Smooth muscle cell (in vitro differentiated cells): ENCODE measurements around the gene CDK5R1. TPM values are rescaled to one million over a fixed set of nuclear protein-coding genes. Genes with fewer than 3 reads are reported as not detected.

Source experiments
- DNase-seq: peaks from one replicate; lab custom pipeline; 2025; ENCODE audit not compliant: unreplicated experiment; lab: John Stamatoyannopoulos, UW
- H2AFZ ChIP-seq: fragments of 200-600 bp; sonication (generic); 2 replicates; pipeline ENCODE4 v1.6.0; 2016; ENCODE audit warnings: antibody characterized with exemption, low read depth, mild to moderate bottlenecking
- H3F3A ChIP-seq: fragments of 200-600 bp; sonication (generic); 2 replicates; pipeline ENCODE4 v1.6.0; 2017; ENCODE audit warnings: antibody characterized with exemption, low read depth
- H3K27ac ChIP-seq: fragments of 200-600 bp; sonication (generic); 2 replicates; pipeline ENCODE4 v1.5.1; 2016; ENCODE audit warnings: low read depth, mild to moderate bottlenecking
- H3K27me3 ChIP-seq: fragments of 200-600 bp; sonication (generic); 2 replicates; pipeline ENCODE4 v1.6.1; 2016; ENCODE audit warnings: low read depth, mild to moderate bottlenecking
- H3K36me3 ChIP-seq: fragments of 200-600 bp; sonication (generic); 2 replicates; pipeline ENCODE4 v1.5.1; 2016; ENCODE audit warnings: low read depth
- H3K4me1 ChIP-seq: fragments of 200-600 bp; sonication (generic); 2 replicates; pipeline ENCODE4 v1.5.1; 2016; ENCODE audit warnings: low read depth
- H3K4me2 ChIP-seq: fragments of 200-600 bp; sonication (generic); 2 replicates; pipeline ENCODE4 v1.6.0; 2016; ENCODE audit warnings: mild to moderate bottlenecking
- H3K4me3 ChIP-seq: fragments of 200-600 bp; sonication (generic); 2 replicates; pipeline ENCODE4 v1.5.1; 2016; ENCODE audit warnings: mild to moderate bottlenecking
- H3K79me2 ChIP-seq: fragments of 200-600 bp; sonication (generic); 2 replicates; pipeline ENCODE4 v1.6.0; 2016; ENCODE audit warnings: low read depth, mild to moderate bottlenecking
- H3K9ac ChIP-seq: fragments of 200-600 bp; sonication (generic); 2 replicates; pipeline ENCODE4 v1.6.0; 2016; ENCODE audit warnings: low read depth
- H3K9me3 ChIP-seq: fragments of 200-600 bp; sonication (generic); replicated peaks from 2 replicates; pipeline ENCODE4 v1.5.1; 2016; ENCODE audit warnings: low read depth
- H4K20me1 ChIP-seq: fragments of 200-600 bp; sonication (generic); 2 replicates; pipeline ENCODE4 v1.6.0; 2016; ENCODE audit warnings: low read depth
- WGBS: methylation state at CpG from one replicate; pipeline ENCODE4 v1.1.7; 2016; ENCODE audit warnings: low lambda C conversion rate; 5-methylcytosine and 5-hydroxymethylcytosine counted together
- polyA plus RNA-seq: library from polyadenylated mRNA; unstranded; fragments of >200 nt; fragmentation: Nextera tagmentation; extraction: Ambion mirVana; gene quantifications from 2 replicates; pipeline ENCODE4 v1.2.1, GENCODE V29; 2016
- total RNA-seq: library from RNA; depleted of rRNA; stranded (reverse); fragments of >200 nt; gene quantifications from 2 replicates; pipeline ENCODE4 v1.2.3, GENCODE V29; 2014
- TF ChIP-seq, protein P1 (sequence below): fragments of 200-600 bp; sonication (generic); IDR thresholded peaks from 2 replicates; pipeline ENCODE4 v1.5.1; 2017; ENCODE audit warnings: borderline replicate concordance, mild to moderate bottlenecking, antibody characterized with exemption; ENCODE audit not compliant: insufficient read depth, poor library complexity, severe bottlenecking

The CDK5R1 gene
- total and polyA plus RNA-seq, 2 experiments from 2014 or later, result 2.3 to 3.1 TPM

DNA sequence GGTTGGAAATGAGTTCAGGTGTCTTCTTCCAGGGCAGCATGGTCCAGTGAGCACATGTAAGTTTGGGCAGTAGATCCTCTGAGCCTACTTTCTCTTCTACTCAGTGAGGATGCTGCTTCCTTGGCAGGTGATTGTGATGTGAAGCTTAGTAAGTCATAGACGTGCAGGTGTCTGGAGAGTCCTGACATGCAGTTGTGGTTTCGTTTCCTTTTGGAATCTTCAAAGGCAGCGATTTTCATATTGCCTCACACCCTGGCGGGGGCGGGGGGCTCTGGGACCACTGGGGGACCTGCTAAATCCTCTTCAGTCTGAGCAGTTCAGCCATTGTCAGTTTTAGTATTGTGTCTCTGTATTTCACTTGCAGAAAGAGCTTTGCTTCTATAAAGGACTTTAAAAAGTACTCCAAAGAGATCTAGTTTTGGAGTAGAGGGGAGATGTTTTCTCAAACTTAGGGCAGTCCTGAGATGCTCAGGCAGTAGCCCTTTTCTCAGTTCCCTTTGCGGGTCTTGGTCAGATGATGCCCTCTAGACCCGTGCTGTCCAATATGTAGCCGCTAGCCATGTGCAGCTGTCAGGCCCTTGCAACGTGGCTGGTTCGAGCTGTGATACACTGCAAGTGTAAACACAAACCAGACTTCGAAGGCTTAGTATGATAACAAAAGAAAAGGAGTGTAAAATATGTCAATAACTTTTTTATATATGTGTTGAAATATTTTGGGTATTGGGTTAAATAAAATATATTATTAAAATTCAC is 4.0 kb upstream of the CDK5R1 start:
- no peak for DNase-seq
- H3K4me3 ChIP-seq, result no peak overlapping the region
- no peaks in the 10 kb centered on the region for H3K9me3 ChIP-seq
- H3K36me3 ChIP-seq, result peaks cover 8% of the 10 kb centered on the region
- no peaks in the 10 kb centered on the region for H3K79me2 ChIP-seq
- peaks cover 18% of the 10 kb centered on the region for H3K4me1 ChIP-seq
- TF ChIP-seq, protein P1, sequence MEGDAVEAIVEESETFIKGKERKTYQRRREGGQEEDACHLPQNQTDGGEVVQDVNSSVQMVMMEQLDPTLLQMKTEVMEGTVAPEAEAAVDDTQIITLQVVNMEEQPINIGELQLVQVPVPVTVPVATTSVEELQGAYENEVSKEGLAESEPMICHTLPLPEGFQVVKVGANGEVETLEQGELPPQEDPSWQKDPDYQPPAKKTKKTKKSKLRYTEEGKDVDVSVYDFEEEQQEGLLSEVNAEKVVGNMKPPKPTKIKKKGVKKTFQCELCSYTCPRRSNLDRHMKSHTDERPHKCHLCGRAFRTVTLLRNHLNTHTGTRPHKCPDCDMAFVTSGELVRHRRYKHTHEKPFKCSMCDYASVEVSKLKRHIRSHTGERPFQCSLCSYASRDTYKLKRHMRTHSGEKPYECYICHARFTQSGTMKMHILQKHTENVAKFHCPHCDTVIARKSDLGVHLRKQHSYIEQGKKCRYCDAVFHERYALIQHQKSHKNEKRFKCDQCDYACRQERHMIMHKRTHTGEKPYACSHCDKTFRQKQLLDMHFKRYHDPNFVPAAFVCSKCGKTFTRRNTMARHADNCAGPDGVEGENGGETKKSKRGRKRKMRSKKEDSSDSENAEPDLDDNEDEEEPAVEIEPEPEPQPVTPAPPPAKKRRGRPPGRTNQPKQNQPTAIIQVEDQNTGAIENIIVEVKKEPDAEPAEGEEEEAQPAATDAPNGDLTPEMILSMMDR, result no peak
- no peak overlapping the region for H3K4me2 ChIP-seq
- peaks cover 9% of the 10 kb centered on the region for H3F3A ChIP-seq
- no peak overlapping the region for H2AFZ ChIP-seq
- H3K27ac ChIP-seq, result no peak overlapping the region
- no peaks in the 10 kb centered on the region for H3K27me3 ChIP-seq
- peaks cover 10% of the 10 kb centered on the region for H4K20me1 ChIP-seq
- 80% methylated on average over 11 of the region's 11 CpGs for WGBS
- no peak overlapping the region for H3K9ac ChIP-seq

DNA sequence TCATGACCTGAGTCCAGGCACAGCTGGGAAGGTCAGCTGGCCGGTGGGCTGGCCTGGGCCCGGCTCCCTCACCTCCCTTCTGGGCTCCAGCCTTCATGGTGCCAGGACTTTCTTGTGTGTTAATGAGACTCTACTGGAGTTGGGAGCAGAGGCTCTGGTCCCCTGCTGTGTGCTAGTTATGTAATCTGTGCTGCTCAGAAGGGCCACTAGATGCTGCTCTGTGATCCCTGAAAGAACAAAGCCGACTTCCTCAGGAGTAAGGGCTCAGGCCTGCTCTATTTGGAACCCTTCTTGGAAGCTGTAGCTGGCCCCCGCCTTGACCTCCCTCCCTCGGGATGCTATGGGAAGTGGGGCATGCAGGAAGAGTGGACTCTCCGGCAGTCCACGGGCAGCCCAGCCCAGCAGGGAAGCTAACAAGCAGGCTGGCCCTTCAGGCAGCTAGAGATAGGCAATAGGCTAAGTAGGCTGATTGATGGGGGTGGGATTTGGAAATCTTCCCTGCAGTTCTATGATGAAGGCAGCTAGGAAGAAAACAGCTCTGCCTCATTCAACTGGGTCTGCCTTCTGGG is 3.3 kb upstream of the CDK5R1 start:
- Histone ChIP-seq H3K9me3 (no peaks in the 10 kb centered on the region), H4K20me1 (peaks cover 17% of the 10 kb centered on the region), H3K36me3 (peaks cover 2% of the 10 kb centered on the region), H3K9ac (no peak overlapping the region), H3K4me1 (peaks cover 21% of the 10 kb centered on the region), H3K27ac (no peak overlapping the region), H3K79me2 (no peaks in the 10 kb centered on the region), H3K27me3 (no peaks in the 10 kb centered on the region), H3K4me3 (no peak overlapping the region), H3K4me2 (no peak overlapping the region), H3F3A (peaks cover 9% of the 10 kb centered on the region), H2AFZ (no peak overlapping the region)
- DNase-seq, result no peak
- 57% methylated on average over 7 of the region's 7 CpGs for WGBS
- TF ChIP-seq, protein P1, result peak; percentile 29

DNA sequence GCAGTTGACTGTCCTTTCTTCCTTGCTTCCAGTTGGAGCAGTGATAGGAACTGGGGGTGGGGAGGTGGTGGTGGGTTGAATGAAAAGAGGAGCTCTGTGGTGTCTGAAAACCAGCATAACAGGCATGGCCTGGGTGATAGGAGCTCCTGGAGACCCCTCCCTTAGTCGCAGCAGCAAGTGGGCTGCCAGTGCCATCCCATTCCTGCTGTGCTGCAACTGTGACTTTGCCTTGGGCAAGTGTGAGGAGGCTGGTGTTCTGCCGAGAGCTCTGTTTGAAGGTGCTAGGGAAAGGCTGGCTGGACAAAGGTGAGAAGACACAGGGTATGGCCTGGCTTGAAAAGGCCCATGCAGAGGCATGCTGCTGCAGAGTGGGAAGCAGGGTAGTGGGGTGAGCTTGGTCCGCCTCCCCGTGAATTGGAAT is 2.7 kb upstream of the CDK5R1 start:
- no peaks in the 10 kb centered on the region for H3K27me3 ChIP-seq
- no peaks in the 10 kb centered on the region for H3K9me3 ChIP-seq
- H3K4me2 ChIP-seq, result no peak overlapping the region
- no peak overlapping the region for H2AFZ ChIP-seq
- peaks cover 20% of the 10 kb centered on the region for H4K20me1 ChIP-seq
- H3K36me3 ChIP-seq, result no peaks in the 10 kb centered on the region
- H3K9ac ChIP-seq, result no peak overlapping the region
- H3F3A ChIP-seq, result peaks cover 9% of the 10 kb centered on the region
- peaks cover 21% of the 10 kb centered on the region for H3K4me1 ChIP-seq
- H3K27ac ChIP-seq, result no peak overlapping the region
- no peak for DNase-seq
- no peak overlapping the region for H3K4me3 ChIP-seq
- WGBS, result 82% methylated on average over 4 of the region's 4 CpGs
- TF ChIP-seq, protein P1, result no peak
- no peaks in the 10 kb centered on the region for H3K79me2 ChIP-seq
